NCI-H1930 (cell line): ENCODE measurements around the gene EPHA2.
"Not testable (repeated sequence)": the region's sequence is repeated elsewhere in the genome, so short reads cannot be mapped to it uniquely, and the experiment has no call there.

Source experiments
- DNase-seq, 2 experiments: peaks; one replicate each; lab custom pipeline; 2025; lab: John Stamatoyannopoulos, UW

The EPHA2 gene

GRCh38 chr1:16183765-16184556, 28.1 kb upstream of the EPHA2 start:
- no peak for DNase-seq

GRCh38 chr1:16183179-16183578, 27.3 kb upstream of the EPHA2 start:
- DNase-seq, result no peak

- no peak for DNase-seq
These were observed 26.2 kb upstream of the EPHA2 start for GRCh38 chr1:16181887-16182719.

- DNase-seq, result no peak
These were observed 24.5 kb upstream of the EPHA2 start for GRCh38 chr1:16180291-16180824.

GRCh38 chr1:16178596-16179497, 23.0 kb upstream of the EPHA2 start:
- DNase-seq, result no peak

- no peak for DNase-seq
These were observed 21.4 kb upstream of the EPHA2 start for GRCh38 chr1:16177306-16177705.

GRCh38 chr1:16176653-16177052, 20.8 kb upstream of the EPHA2 start:
- DNase-seq, result no peak

- no peak for DNase-seq
These were observed 20.0 kb upstream of the EPHA2 start for GRCh38 chr1:16175610-16176553.

GRCh38 chr1:16174886-16175598, 19.2 kb upstream of the EPHA2 start:
- no peak for DNase-seq

- DNase-seq, result no peak
These were observed 18.5 kb upstream of the EPHA2 start for GRCh38 chr1:16174261-16174868.

GRCh38 chr1:16173447-16174260, 17.8 kb upstream of the EPHA2 start:
- no peak for DNase-seq

GRCh38 chr1:16172964-16173446, 17.1 kb upstream of the EPHA2 start:
- no peak for DNase-seq

- no peak for DNase-seq
These were observed 16.5 kb upstream of the EPHA2 start for GRCh38 chr1:16172218-16172830.

- no peak for DNase-seq
These were observed 15.7 kb upstream of the EPHA2 start for GRCh38 chr1:16171314-16172151.

GRCh38 chr1:16170283-16170673, 14.4 kb upstream of the EPHA2 start:
- no peak for DNase-seq

GRCh38 chr1:16168622-16169360, 12.9 kb upstream of the EPHA2 start:
- DNase-seq, result no peak

GRCh38 chr1:16168144-16168495, 12.3 kb upstream of the EPHA2 start:
- DNase-seq, result not testable (repeated sequence)
